ENCODE measurements around the gene IFI27L2.

Gene IFI27L2

GRCh38 chr14:94109915-94110250 lies 19.5 kb downstream of the IFI27L2 start:
- no peak overlapping the region for H3K27ac Mint-ChIP-seq
- no peaks in the 10 kb centered on the region for H3K4me1 Mint-ChIP-seq (ENCODE audit: low read depth)
- no peaks in the 10 kb centered on the region for H3K9me3 Mint-ChIP-seq (ENCODE audit: low read depth)
- no peaks in the 10 kb centered on the region for H3K27me3 Mint-ChIP-seq
- no peak overlapping the region for H3K4me3 Mint-ChIP-seq
- peaks cover 3% of the 10 kb centered on the region for H3K36me3 Mint-ChIP-seq

GRCh38 chr14:94104731-94105130 lies 24.7 kb downstream of the IFI27L2 start:
- Mint-ChIP-seq H3K36me3 (peaks cover 5% of the 10 kb centered on the region), H3K9me3 (ENCODE audit: low read depth) (no peaks in the 10 kb centered on the region), H3K4me3 (no peak overlapping the region), H3K4me1 (ENCODE audit: low read depth) (no peaks in the 10 kb centered on the region), H3K27me3 (no peaks in the 10 kb centered on the region), H3K27ac (no peak overlapping the region)

- H3K36me3 Mint-ChIP-seq = peaks cover 5% of the 10 kb centered on the region
- H3K27me3 Mint-ChIP-seq = no peaks in the 10 kb centered on the region
- no peak overlapping the region for H3K27ac Mint-ChIP-seq
- H3K4me3 Mint-ChIP-seq = no peak overlapping the region
- no peaks in the 10 kb centered on the region for H3K4me1 Mint-ChIP-seq (ENCODE audit: low read depth)
- H3K9me3 Mint-ChIP-seq (ENCODE audit: low read depth) = no peaks in the 10 kb centered on the region
Measured at GRCh38 chr14:94103554-94104150, 25.8 kb downstream of the IFI27L2 start.

- no peak overlapping the region for H3K4me3 Mint-ChIP-seq
- H3K27me3 Mint-ChIP-seq = no peaks in the 10 kb centered on the region
- no peaks in the 10 kb centered on the region for H3K9me3 Mint-ChIP-seq (ENCODE audit: low read depth)
- H3K36me3 Mint-ChIP-seq = peaks cover 3% of the 10 kb centered on the region
- H3K4me1 Mint-ChIP-seq (ENCODE audit: low read depth) = no peaks in the 10 kb centered on the region
- no peak overlapping the region for H3K27ac Mint-ChIP-seq
Measured at GRCh38 chr14:94102768-94103482, 26.5 kb downstream of the IFI27L2 start.

- no peaks in the 10 kb centered on the region for H3K4me1 Mint-ChIP-seq (ENCODE audit: low read depth)
- H3K27me3 Mint-ChIP-seq = no peaks in the 10 kb centered on the region
- H3K27ac Mint-ChIP-seq = no peak overlapping the region
- no peak overlapping the region for H3K4me3 Mint-ChIP-seq
- peaks cover 3% of the 10 kb centered on the region for H3K36me3 Mint-ChIP-seq
- no peaks in the 10 kb centered on the region for H3K9me3 Mint-ChIP-seq (ENCODE audit: low read depth)
Measured at GRCh38 chr14:94101748-94102147, 27.7 kb downstream of the IFI27L2 start.

- Mint-ChIP-seq H3K9me3 (ENCODE audit: low read depth) (no peaks in the 10 kb centered on the region), H3K4me3 (no peak overlapping the region), H3K4me1 (ENCODE audit: low read depth) (no peaks in the 10 kb centered on the region), H3K36me3 (peaks cover 4% of the 10 kb centered on the region), H3K27me3 (no peaks in the 10 kb centered on the region), H3K27ac (no peak overlapping the region)
Measured at GRCh38 chr14:94100847-94101246, 28.6 kb downstream of the IFI27L2 start.

- H3K4me1 Mint-ChIP-seq (ENCODE audit: low read depth) = no peaks in the 10 kb centered on the region
- H3K27me3 Mint-ChIP-seq = no peaks in the 10 kb centered on the region
- peaks cover 6% of the 10 kb centered on the region for H3K36me3 Mint-ChIP-seq
- H3K27ac Mint-ChIP-seq = no peak overlapping the region
- no peak overlapping the region for H3K4me3 Mint-ChIP-seq
- H3K9me3 Mint-ChIP-seq (ENCODE audit: low read depth) = no peaks in the 10 kb centered on the region
Measured at GRCh38 chr14:94099006-94099405, 30.4 kb downstream of the IFI27L2 start.

- Mint-ChIP-seq H3K27ac (no peak overlapping the region), H3K4me1 (ENCODE audit: low read depth) (no peaks in the 10 kb centered on the region), H3K9me3 (ENCODE audit: low read depth) (no peaks in the 10 kb centered on the region), H3K27me3 (no peaks in the 10 kb centered on the region), H3K4me3 (no peak overlapping the region), H3K36me3 (peaks cover 6% of the 10 kb centered on the region)
Measured at GRCh38 chr14:94098326-94098992, 30.9 kb downstream of the IFI27L2 start.

GRCh38 chr14:94097091-94097490 lies 32.3 kb downstream of the IFI27L2 start:
- Mint-ChIP-seq H3K9me3 (ENCODE audit: low read depth) (no peaks in the 10 kb centered on the region), H3K27me3 (no peaks in the 10 kb centered on the region), H3K4me1 (ENCODE audit: low read depth) (no peaks in the 10 kb centered on the region), H3K36me3 (peaks cover 6% of the 10 kb centered on the region), H3K4me3 (no peak overlapping the region), H3K27ac (no peak overlapping the region)

GRCh38 chr14:94093418-94093817 lies 36.0 kb downstream of the IFI27L2 start:
- H3K36me3 Mint-ChIP-seq = peaks cover 4% of the 10 kb centered on the region

GRCh38 chr14:94089479-94089878 lies 39.9 kb downstream of the IFI27L2 start:
- H3K27me3 Mint-ChIP-seq = no peaks in the 10 kb centered on the region
- H3K36me3 Mint-ChIP-seq = peaks cover 5% of the 10 kb centered on the region
- H3K9me3 Mint-ChIP-seq (ENCODE audit: low read depth) = peaks cover 4% of the 10 kb centered on the region
- H3K4me3 Mint-ChIP-seq = no peak overlapping the region
- H3K27ac Mint-ChIP-seq = no peak overlapping the region
- H3K4me1 Mint-ChIP-seq (ENCODE audit: low read depth) = no peaks in the 10 kb centered on the region

More at GRCh38 chr14:94093418-94093817, 36.0 kb downstream of the IFI27L2 start:
- no peaks in the 10 kb centered on the region for H3K27me3 Mint-ChIP-seq
- no peak overlapping the region for H3K4me3 Mint-ChIP-seq
- H3K4me1 Mint-ChIP-seq (ENCODE audit: low read depth) = no peaks in the 10 kb centered on the region
- no peaks in the 10 kb centered on the region for H3K9me3 Mint-ChIP-seq (ENCODE audit: low read depth)
- H3K27ac Mint-ChIP-seq = no peak overlapping the region

GRCh38 chr14:94088516-94088915 lies 40.9 kb downstream of the IFI27L2 start:
- H3K27ac Mint-ChIP-seq = no peak overlapping the region
- peaks cover 6% of the 10 kb centered on the region for H3K36me3 Mint-ChIP-seq
- peaks cover 4% of the 10 kb centered on the region for H3K9me3 Mint-ChIP-seq (ENCODE audit: low read depth)
- H3K4me3 Mint-ChIP-seq = no peak overlapping the region
- H3K27me3 Mint-ChIP-seq = no peaks in the 10 kb centered on the region
- no peaks in the 10 kb centered on the region for H3K4me1 Mint-ChIP-seq (ENCODE audit: low read depth)

- H3K27ac Mint-ChIP-seq = no peak overlapping the region
- no peaks in the 10 kb centered on the region for H3K4me1 Mint-ChIP-seq (ENCODE audit: low read depth)
- no peak overlapping the region for H3K4me3 Mint-ChIP-seq
- H3K9me3 Mint-ChIP-seq (ENCODE audit: low read depth) = peaks cover 4% of the 10 kb centered on the region
- H3K27me3 Mint-ChIP-seq = no peaks in the 10 kb centered on the region
- H3K36me3 Mint-ChIP-seq = peaks cover 6% of the 10 kb centered on the region
Measured at GRCh38 chr14:94087891-94088290, 41.5 kb downstream of the IFI27L2 start.

- peaks cover 44% of the 10 kb centered on the region for H3K4me1 Mint-ChIP-seq (ENCODE audit: low read depth)
- peaks cover 24% of the 10 kb centered on the region for H3K36me3 Mint-ChIP-seq
- H3K4me3 Mint-ChIP-seq = peak overlapping the region; percentile 100
- peaks cover 4% of the 10 kb centered on the region for H3K9me3 Mint-ChIP-seq (ENCODE audit: low read depth)
- peak overlapping the region; percentile 94 for H3K27ac Mint-ChIP-seq
- no peaks in the 10 kb centered on the region for H3K27me3 Mint-ChIP-seq
Measured at GRCh38 chr14:94081386-94081820, 48.0 kb downstream of the IFI27L2 start.

GRCh38 chr14:94080621-94081385 lies 48.6 kb downstream of the IFI27L2 start, which contains the start of the genes DDX24 and IFI27L1:
Gene DDX24, minus strand, starts transcription at chr14:94081202. Its CDS starts 1,460 bp downstream, at chr14:94079742.
Gene IFI27L1, plus strand, starts transcription at chr14:94081310. Its CDS starts 15,628 bp downstream, at chr14:94096938.
- H3K4me3 Mint-ChIP-seq = peak within 1 kb of the TSS; percentile 100
- H3K9me3 Mint-ChIP-seq (ENCODE audit: low read depth) = no peaks in the 10 kb centered on the region
- peaks cover 48% of the 10 kb centered on the region for H3K4me1 Mint-ChIP-seq (ENCODE audit: low read depth)
- H3K36me3 Mint-ChIP-seq = peaks cover 21% of the 10 kb centered on the region
- H3K27ac Mint-ChIP-seq = peak within 1 kb of the TSS; percentile 99
- H3K27me3 Mint-ChIP-seq = no peaks in the 10 kb centered on the region
